PC-3 (cell line): ENCODE measurements around the gene ACOT13. TPM values are rescaled to one million over a fixed set of nuclear protein-coding genes. Genes with fewer than 3 reads are reported as not detected.
A peak's percentile ranks its signal among the peaks of the same experiment; 100 is the strongest.

Source experiments
- ATAC-seq: fragments of 200-7000 bp; cut with Tn5 transposase; 2 replicates; pipeline ENCODE4 v1.9.1; 2020; ENCODE audit warnings: mild to moderate bottlenecking, moderate library complexity
- BruUV-seq: library from RNA; stranded (reverse); fragments of 400-500 nt; replicated peaks from 2 replicates; lab custom pipeline; 2021; lab: Mats Ljungman, UMichigan
- CTCF ChIA-PET: fragments of 300-600 bp; sonication (Branson Sonifier 250); formaldehyde crosslinking; loops from one replicate; lab custom pipeline; 2022; ENCODE audit warnings: antibody characterized with exemption; lab: Charles Lee
- POLR2A ChIA-PET: fragments of 300-600 bp; sonication (Branson Sonifier 250); formaldehyde crosslinking; loops from one replicate; lab custom pipeline; 2022; ENCODE audit warnings: antibody characterized with exemption; ENCODE audit not compliant: unreplicated experiment; lab: Charles Lee
- DNase-seq: peaks from one replicate; pipeline ENCODE4 v3.0.0-alpha.2; 2015
- H2AFZ ChIP-seq: fragments of 300-600 bp; sonication (generic); 2 replicates; pipeline ENCODE4 v1.6.0; 2016; ENCODE audit warnings: antibody characterized with exemption, low read length
- H3F3A ChIP-seq: fragments of 300-600 bp; sonication (generic); one replicate; pipeline ENCODE4 v1.6.0; 2017; ENCODE audit warnings: antibody characterized with exemption, low read length, control low read depth, mild to moderate bottlenecking; ENCODE audit not compliant: unreplicated experiment
- H3K27ac ChIP-seq: fragments of 300-600 bp; sonication (generic); 2 replicates; pipeline ENCODE4 v1.5.1; 2016; ENCODE audit warnings: mild to moderate bottlenecking, low read length
- H3K27me3 ChIP-seq: fragments of 300-600 bp; sonication (generic); 2 replicates; pipeline ENCODE4 v1.6.1; 2016; ENCODE audit warnings: low read length, mixed read lengths
- H3K36me3 ChIP-seq: fragments of 300-600 bp; sonication (generic); 2 replicates; pipeline ENCODE4 v1.6.1; 2016; ENCODE audit warnings: low read depth, mixed run types, low read length, mixed read lengths
- H3K4me1 ChIP-seq: fragments of 300-600 bp; sonication (generic); 2 replicates; pipeline ENCODE4 v1.5.1; 2016; ENCODE audit warnings: low read length; ENCODE audit not compliant: insufficient read depth
- H3K4me2 ChIP-seq: fragments of 300-600 bp; sonication (generic); 2 replicates; pipeline ENCODE4 v1.6.0; 2016; ENCODE audit warnings: low read length
- H3K4me3 ChIP-seq: fragments of 300-600 bp; sonication (generic); 2 replicates; pipeline ENCODE4 v1.5.1; 2016; ENCODE audit warnings: mild to moderate bottlenecking, low read length, mixed read lengths
- H3K79me2 ChIP-seq: fragments of 300-600 bp; sonication (generic); 2 replicates; pipeline ENCODE4 v1.6.1; 2017; ENCODE audit warnings: low read length, mixed read lengths
- H3K9ac ChIP-seq: fragments of 300-600 bp; sonication (generic); 2 replicates; pipeline ENCODE4 v1.6.0; 2016; ENCODE audit warnings: mild to moderate bottlenecking, low read length
- H3K9me2 ChIP-seq: fragments of 300-600 bp; sonication (generic); replicated peaks from 2 replicates; pipeline ENCODE4 v1.6.1; 2016; ENCODE audit warnings: mixed run types, low read length, mixed read lengths
- H3K9me3 ChIP-seq: fragments of 300-600 bp; sonication (generic); 2 replicates; pipeline ENCODE4 v1.6.1; 2016; ENCODE audit warnings: low read length, mixed read lengths
- H4K20me1 ChIP-seq: fragments of 300-600 bp; sonication (generic); 2 replicates; pipeline ENCODE4 v1.6.1; 2016; ENCODE audit warnings: low read length, mixed read lengths
- EZH2 ChIP-seq: fragments of 300-600 bp; sonication (generic); IDR thresholded peaks from one replicate; pipeline ENCODE4 v1.6.1; 2017; ENCODE audit warnings: antibody characterized with exemption, mild to moderate bottlenecking, low read length; ENCODE audit not compliant: unreplicated experiment
- EZH2phosphoT487 ChIP-seq: fragments of 300-600 bp; sonication (generic); IDR thresholded peaks from 2 replicates; pipeline ENCODE4 v1.6.1; 2018; ENCODE audit warnings: mild to moderate bottlenecking, antibody characterized with exemption, low read length, borderline replicate concordance
- intact Hi-C: fragments of 100-400 bp; cut with micrococcal nuclease; formaldehyde crosslinking; loops from 2 replicates; pipeline ENCODE4 v1.9.0; 2023
- total RNA-seq: library from RNA; depleted of rRNA; stranded (reverse); fragments of >200 nt; gene quantifications from 2 replicates; pipeline ENCODE4 v1.2.3, GENCODE V29; 2014
- TF ChIP-seq, protein P1 (sequence below): fragments of 300-600 bp; sonication (generic); conservative IDR thresholded peaks from 2 replicates; pipeline ENCODE4 v1.5.1; 2017; ENCODE audit warnings: antibody characterized with exemption, low read depth, mild to moderate bottlenecking, low read length

The ACOT13 gene
- total RNA-seq, 1 experiment from 2014 or later: 13.5 TPM

DNA sequence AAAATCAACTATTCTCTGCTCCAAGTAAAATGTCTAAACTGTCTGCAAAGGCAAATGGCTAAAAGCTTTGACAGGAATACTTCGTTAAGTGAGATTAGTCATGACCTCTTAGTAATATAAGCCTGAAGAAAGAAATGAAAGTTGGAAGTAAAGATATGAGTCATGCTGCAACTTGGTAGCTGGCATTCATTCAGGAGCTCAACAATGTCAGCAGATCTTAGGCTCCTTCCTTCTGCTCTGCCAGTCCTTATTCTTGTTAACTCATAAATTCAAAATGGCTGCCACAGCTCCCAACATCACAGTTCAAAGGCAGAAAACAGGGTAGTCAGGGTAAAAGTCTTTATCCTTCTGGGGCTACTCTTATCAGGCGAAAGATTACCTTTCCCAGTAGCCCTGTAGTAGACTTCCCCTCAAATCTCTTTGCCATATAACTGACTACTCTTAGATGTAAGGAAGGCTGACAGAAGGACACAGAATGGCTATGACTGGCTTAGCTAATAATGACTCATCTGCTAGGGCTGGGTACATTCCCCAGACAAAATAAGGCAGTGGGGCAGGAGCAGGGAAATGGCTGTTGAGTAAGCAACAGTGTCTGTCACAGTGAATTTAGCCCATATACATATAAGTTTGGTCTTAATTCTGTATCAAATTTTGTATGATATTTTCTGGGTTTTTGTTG, 76.5 kb downstream of the ACOT13 start:
- Histone ChIP-seq H3K9ac (peak overlapping the region; percentile 71), H4K20me1 (no peaks in the 10 kb centered on the region), H3K4me3 (peak overlapping the region; percentile 56), H3K27ac (peak overlapping the region; percentile 97), H3K79me2 (no peaks in the 10 kb centered on the region), H2AFZ (peak overlapping the region; percentile 77), H3K9me2 (no peaks in the 10 kb centered on the region), H3K4me1 (peaks cover 24% of the 10 kb centered on the region), H3K27me3 (no peaks in the 10 kb centered on the region), H3K36me3 (no peaks in the 10 kb centered on the region), H3F3A (peaks cover 3% of the 10 kb centered on the region), H3K4me2 (peak overlapping the region; percentile 81), H3K9me3 (no peaks in the 10 kb centered on the region)
- BruUV-seq: TSS peak; percentile 87
- DNase-seq: peak; percentile 93
- ChIA-PET POLR2A (interaction anchor here (0.5 to 1.0 kb wide), 4 partner anchors 19 to 1062 kb away, joined by 3 to 6 read pairs (median 4); no protein-coding TSS in a partner anchor), CTCF (no interaction called here)
- TF ChIP-seq EZH2phosphoT487 (no peak), EZH2 (no peak)
- TF ChIP-seq, protein P1, sequence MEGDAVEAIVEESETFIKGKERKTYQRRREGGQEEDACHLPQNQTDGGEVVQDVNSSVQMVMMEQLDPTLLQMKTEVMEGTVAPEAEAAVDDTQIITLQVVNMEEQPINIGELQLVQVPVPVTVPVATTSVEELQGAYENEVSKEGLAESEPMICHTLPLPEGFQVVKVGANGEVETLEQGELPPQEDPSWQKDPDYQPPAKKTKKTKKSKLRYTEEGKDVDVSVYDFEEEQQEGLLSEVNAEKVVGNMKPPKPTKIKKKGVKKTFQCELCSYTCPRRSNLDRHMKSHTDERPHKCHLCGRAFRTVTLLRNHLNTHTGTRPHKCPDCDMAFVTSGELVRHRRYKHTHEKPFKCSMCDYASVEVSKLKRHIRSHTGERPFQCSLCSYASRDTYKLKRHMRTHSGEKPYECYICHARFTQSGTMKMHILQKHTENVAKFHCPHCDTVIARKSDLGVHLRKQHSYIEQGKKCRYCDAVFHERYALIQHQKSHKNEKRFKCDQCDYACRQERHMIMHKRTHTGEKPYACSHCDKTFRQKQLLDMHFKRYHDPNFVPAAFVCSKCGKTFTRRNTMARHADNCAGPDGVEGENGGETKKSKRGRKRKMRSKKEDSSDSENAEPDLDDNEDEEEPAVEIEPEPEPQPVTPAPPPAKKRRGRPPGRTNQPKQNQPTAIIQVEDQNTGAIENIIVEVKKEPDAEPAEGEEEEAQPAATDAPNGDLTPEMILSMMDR: no peak
- ATAC-seq: peak; percentile 98
- intact Hi-C loops: loop anchor here (1.0 kb wide), 1 partner anchor 22 kb away; no protein-coding TSS in a partner anchor

DNA sequence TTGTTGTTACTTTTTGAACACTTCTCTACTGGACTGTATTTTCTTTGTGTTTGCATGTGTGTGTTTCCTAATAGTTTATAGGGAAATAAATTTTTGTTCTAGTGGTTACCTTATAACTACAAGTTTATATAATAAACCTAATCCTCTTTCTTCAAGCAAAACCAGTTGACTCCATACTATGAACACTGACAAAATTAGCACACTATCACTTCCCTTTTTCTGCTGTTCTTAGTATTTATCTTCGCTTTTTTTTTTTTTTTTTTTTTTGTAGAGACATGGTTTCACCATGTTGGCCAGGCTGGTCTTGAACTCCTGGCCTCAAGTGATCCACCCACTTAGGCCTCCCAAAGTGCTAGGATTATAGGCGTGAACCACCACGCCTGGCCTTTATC, 77.1 kb downstream of the ACOT13 start:
- DNase-seq: no peak
- no peaks in the 10 kb centered on the region for H3K79me2 ChIP-seq
- peak overlapping the region; percentile 81 for H3K4me2 ChIP-seq
- ChIA-PET CTCF (no interaction called here), POLR2A (no interaction called here)
- no TSS peak for BruUV-seq
- peak overlapping the region; percentile 71; the same call in 1 of the 2 replicates for H3K9ac ChIP-seq
- peak overlapping the region; percentile 56; the same call in 1 of the 2 replicates for H3K4me3 ChIP-seq
- peaks cover 3% of the 10 kb centered on the region for H3F3A ChIP-seq
- intact Hi-C loops: loop anchor here (1.0 kb wide), 1 partner anchor 23 kb away; no protein-coding TSS in a partner anchor
- peaks cover 24% of the 10 kb centered on the region for H3K4me1 ChIP-seq
- no peaks in the 10 kb centered on the region for H3K9me3 ChIP-seq
- H3K27me3 ChIP-seq: no peaks in the 10 kb centered on the region
- H3K27ac ChIP-seq: peak overlapping the region; percentile 97
- ATAC-seq: no peak
- no peaks in the 10 kb centered on the region for H4K20me1 ChIP-seq
- H3K36me3 ChIP-seq: no peaks in the 10 kb centered on the region
- TF ChIP-seq EZH2: no peak
- no peak for TF ChIP-seq EZH2phosphoT487
- TF ChIP-seq, protein P1: no peak
- H3K9me2 ChIP-seq: no peaks in the 10 kb centered on the region
- peak overlapping the region; percentile 77 for H2AFZ ChIP-seq

- no TSS peak for BruUV-seq
- no peak for ATAC-seq
- no peaks in the 10 kb centered on the region for H4K20me1 ChIP-seq
- no peaks in the 10 kb centered on the region for H3K36me3 ChIP-seq
- H3K9me3 ChIP-seq: no peaks in the 10 kb centered on the region
- no peak overlapping the region for H3K27ac ChIP-seq
- no peak overlapping the region for H3K4me3 ChIP-seq
- no peak for TF ChIP-seq EZH2phosphoT487
- TF ChIP-seq EZH2: no peak
- TF ChIP-seq, protein P1: no peak
- intact Hi-C loops: no loop called here
- no peak overlapping the region for H3K4me2 ChIP-seq
- H3K9ac ChIP-seq: no peak overlapping the region
- ChIA-PET CTCF (no interaction called here), POLR2A (no interaction called here)
- no peaks in the 10 kb centered on the region for H3K27me3 ChIP-seq
- H2AFZ ChIP-seq: no peak overlapping the region
- no peak for DNase-seq
- peaks cover 3% of the 10 kb centered on the region for H3F3A ChIP-seq
- H3K79me2 ChIP-seq: no peaks in the 10 kb centered on the region
- peaks cover 24% of the 10 kb centered on the region for H3K4me1 ChIP-seq
- no peaks in the 10 kb centered on the region for H3K9me2 ChIP-seq
These were observed 78.0 kb downstream of the ACOT13 start for GRCh38 chr6:24744911-24745310.
